Mesodermal cell (in vitro differentiated cells): ENCODE results near the gene KCNJ9.

ENCODE experiments used
- H3K27ac ChIP-seq: 2 replicates; pipeline ENCODE4 v1.7.0; 2013; ENCODE audit warnings: mild to moderate bottlenecking, low read depth, low read length, moderate library complexity; ENCODE audit not compliant: severe bottlenecking
- H3K36me3 ChIP-seq: 2 replicates; pipeline ENCODE4 v1.7.1; 2013; ENCODE audit warnings: mild to moderate bottlenecking, low read length, moderate library complexity; ENCODE audit not compliant: control insufficient read depth, insufficient read depth
- H3K4me1 ChIP-seq: one replicate; pipeline ENCODE4 v1.7.1; 2013; ENCODE audit warnings: mild to moderate bottlenecking, low read length; ENCODE audit not compliant: insufficient read depth, control insufficient read depth, poor library complexity, severe bottlenecking
- H3K4me3 ChIP-seq: 2 replicates; pipeline ENCODE4 v1.7.0; 2013; ENCODE audit warnings: low read length, control low read depth, mild to moderate bottlenecking; ENCODE audit not compliant: insufficient read depth, poor library complexity, severe bottlenecking; ENCODE audit errors: extremely low read depth
- H3K9me3 ChIP-seq: 2 replicates; pipeline ENCODE4 v1.7.1; 2013; ENCODE audit warnings: mild to moderate bottlenecking, low read length, moderate library complexity; ENCODE audit not compliant: control insufficient read depth
- WGBS, 2 experiments: methylation state at CpG; one replicate each; pipeline ENCODE4 v1.1.5; 2013; ENCODE audit warnings: missing lambda C conversion rate in 2 of 2; ENCODE audit not compliant: insufficient coverage in 2 of 2; 5-methylcytosine and 5-hydroxymethylcytosine counted together

The KCNJ9 gene

DNA sequence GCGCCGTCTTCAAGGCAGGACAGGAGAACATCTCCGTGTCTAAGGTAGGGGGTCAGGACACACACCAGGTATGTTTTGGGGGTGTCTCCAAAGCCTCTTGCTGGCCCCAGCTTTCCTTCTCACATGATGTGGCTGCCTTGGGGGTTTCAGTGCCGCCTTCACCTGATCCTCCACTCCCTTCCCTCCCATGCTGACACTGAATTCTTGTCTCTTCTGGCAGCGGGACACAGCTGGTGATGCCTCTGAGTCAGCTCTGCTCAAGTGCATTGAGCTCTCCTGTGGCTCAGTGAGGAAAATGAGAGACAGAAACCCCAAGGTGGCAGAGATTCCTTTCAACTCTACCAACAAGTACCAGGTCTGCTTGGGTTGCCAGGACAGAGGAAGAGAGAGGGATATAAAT is 47.7 kb downstream of the KCNJ9 start:
- Histone ChIP-seq H3K4me3 (no peak overlapping the region), H3K9me3 (no peaks in the 10 kb centered on the region), H3K36me3 (no peaks in the 10 kb centered on the region), H3K27ac (no peak overlapping the region), H3K4me1 (peaks cover 30% of the 10 kb centered on the region)
- WGBS, 2 experiments: 94 to 100% methylated on average over 2 to 5 of the region's 5 CpGs

- Histone ChIP-seq H3K27ac (no peak overlapping the region), H3K36me3 (no peaks in the 10 kb centered on the region), H3K4me3 (no peak overlapping the region), H3K4me1 (peaks cover 26% of the 10 kb centered on the region), H3K9me3 (no peaks in the 10 kb centered on the region)
- 100% methylated on average over 1 of the region's 3 CpGs for WGBS, 2 experiments
These were observed 48.2 kb downstream of the KCNJ9 start for GRCh38 chr1:160129558-160129957.

- Histone ChIP-seq H3K27ac (no peak overlapping the region), H3K4me1 (peaks cover 23% of the 10 kb centered on the region), H3K9me3 (no peaks in the 10 kb centered on the region), H3K4me3 (no peak overlapping the region), H3K36me3 (no peaks in the 10 kb centered on the region)
- 91 to 93% methylated on average over 7 to 11 of the region's 11 CpGs for WGBS, 2 experiments
These were observed 48.6 kb downstream of the KCNJ9 start for GRCh38 chr1:160129966-160130365.

DNA sequence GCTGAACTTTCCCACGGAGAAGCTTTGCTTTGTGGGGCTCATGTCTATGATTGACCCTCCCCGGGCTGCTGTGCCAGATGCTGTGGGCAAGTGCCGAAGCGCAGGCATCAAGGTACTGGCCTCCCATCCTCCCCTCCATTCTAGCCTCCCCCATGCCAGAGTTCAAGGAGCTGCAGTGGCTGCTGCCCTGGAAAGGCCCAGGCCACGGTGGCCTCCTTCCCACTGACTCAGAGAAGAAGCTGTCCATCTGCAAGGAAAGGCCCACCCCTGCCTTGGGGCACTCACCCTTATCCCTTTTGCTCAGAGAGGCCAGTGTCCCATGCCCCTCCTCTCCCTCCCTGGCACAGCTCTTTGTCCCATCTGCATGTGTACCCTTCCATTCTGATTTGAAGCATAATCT is 49.1 kb downstream of the KCNJ9 start:
- Histone ChIP-seq H3K4me3 (no peak overlapping the region), H3K36me3 (no peaks in the 10 kb centered on the region), H3K27ac (no peak overlapping the region), H3K4me1 (peaks cover 17% of the 10 kb centered on the region), H3K9me3 (no peaks in the 10 kb centered on the region)
- WGBS, 2 experiments: 93 to 95% methylated on average over 2 to 5 of the region's 5 CpGs

DNA sequence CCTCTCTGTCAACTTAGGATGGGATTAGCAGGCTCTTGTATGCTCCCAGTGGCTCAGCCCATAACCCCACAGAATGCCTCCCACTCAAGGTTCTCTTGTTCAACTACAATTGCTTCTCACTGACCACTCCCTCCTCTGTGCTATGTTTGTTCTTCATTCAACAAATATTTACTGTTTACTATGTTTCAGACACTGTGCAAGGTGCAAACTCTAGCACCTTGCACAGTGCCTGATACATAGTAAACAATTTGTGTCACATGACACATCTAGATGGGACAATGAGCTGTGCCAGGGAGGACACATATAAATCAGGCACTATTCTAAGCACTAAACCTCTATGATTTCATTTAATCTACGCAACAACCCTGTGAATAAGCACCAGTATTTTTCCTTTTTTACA is 49.6 kb downstream of the KCNJ9 start:
- Histone ChIP-seq H3K4me1 (peaks cover 17% of the 10 kb centered on the region), H3K4me3 (no peak overlapping the region), H3K27ac (no peak overlapping the region), H3K9me3 (no peaks in the 10 kb centered on the region), H3K36me3 (no peaks in the 10 kb centered on the region)
- 100% methylated on average over 1 of the region's 1 CpG; no CpG with 5 or more reads in 1 of the 2 experiments for WGBS, 2 experiments

DNA sequence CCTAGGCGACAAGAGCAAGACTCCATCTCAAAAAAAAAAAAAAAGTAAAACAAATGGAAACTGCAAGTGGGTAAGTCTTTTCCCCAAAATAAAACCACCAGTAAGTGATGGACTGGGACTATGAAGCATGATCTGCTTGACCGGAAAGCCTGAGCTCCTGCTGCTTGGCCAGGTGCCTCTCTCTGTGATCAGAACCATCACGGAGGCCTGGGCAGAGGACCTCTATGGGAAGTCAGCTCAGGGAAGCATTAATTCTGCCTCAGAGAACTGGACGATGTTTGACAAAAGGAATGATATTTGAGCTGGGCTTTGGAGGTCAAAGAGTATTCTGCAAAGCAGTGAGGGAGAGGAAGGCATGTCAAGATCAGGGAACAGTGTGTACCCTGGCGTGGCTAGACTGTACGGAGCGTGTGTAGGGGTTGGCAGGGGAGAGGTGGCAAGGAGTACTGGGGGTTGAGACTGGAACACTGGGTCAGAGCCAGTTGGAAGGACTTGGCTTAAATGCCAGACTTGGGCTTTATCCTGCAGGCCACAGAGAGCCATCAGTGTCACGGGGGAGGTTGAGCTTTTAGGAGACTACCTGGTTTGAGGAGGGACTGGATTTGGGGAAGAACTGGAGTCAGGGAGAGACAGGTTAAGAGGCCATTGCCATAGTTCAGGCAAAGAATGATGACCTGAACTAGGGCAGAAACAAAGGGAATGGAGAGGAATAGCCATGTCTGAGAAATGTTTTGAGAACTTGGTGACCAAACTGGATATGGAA is 50.6 kb downstream of the KCNJ9 start:
- H3K9me3 ChIP-seq: no peaks in the 10 kb centered on the region
- WGBS, 2 experiments: 93 to 94% methylated on average over 6 to 7 of the region's 8 CpGs
- H3K4me3 ChIP-seq: no peak overlapping the region
- H3K36me3 ChIP-seq: no peaks in the 10 kb centered on the region
- H3K27ac ChIP-seq: no peak overlapping the region
- peaks cover 17% of the 10 kb centered on the region for H3K4me1 ChIP-seq

DNA sequence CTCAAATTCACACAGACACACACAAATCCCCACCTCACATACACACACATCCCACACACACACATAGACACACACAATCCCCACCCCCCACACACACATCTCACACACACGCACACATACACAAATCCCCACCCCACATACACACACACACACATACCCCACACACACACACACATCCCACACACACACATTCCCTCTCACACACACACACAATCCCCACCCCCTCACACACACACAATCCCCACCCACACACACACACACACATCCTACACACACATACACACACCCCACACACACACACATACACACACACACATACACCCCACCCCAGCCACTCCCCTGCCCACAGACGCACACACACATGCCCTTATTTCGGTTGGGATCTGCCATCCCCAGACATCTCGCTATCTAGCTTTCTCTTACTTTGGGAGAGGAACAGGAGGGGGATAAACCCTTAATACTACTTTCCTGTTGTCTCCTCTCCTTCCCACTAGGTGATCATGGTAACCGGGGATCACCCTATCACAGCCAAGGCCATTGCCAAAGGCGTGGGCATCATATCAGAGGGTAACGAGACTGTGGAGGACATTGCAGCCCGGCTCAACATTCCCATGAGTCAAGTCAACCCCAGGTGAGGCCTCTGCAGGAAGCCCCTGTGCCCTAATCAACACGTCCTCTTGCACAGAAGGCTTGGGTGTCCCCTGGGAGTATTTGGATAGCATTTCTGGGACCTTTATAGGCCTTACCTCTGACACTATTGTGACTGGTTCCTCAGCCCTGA is 52.8 kb downstream of the KCNJ9 start:
- H3K27ac ChIP-seq: no peak overlapping the region
- peaks cover 3% of the 10 kb centered on the region for H3K4me1 ChIP-seq
- no peaks in the 10 kb centered on the region for H3K36me3 ChIP-seq
- no peak overlapping the region for H3K4me3 ChIP-seq
- WGBS, 2 experiments: 90 to 98% methylated on average over 5 to 9 of the region's 9 CpGs
- no peaks in the 10 kb centered on the region for H3K9me3 ChIP-seq

DNA sequence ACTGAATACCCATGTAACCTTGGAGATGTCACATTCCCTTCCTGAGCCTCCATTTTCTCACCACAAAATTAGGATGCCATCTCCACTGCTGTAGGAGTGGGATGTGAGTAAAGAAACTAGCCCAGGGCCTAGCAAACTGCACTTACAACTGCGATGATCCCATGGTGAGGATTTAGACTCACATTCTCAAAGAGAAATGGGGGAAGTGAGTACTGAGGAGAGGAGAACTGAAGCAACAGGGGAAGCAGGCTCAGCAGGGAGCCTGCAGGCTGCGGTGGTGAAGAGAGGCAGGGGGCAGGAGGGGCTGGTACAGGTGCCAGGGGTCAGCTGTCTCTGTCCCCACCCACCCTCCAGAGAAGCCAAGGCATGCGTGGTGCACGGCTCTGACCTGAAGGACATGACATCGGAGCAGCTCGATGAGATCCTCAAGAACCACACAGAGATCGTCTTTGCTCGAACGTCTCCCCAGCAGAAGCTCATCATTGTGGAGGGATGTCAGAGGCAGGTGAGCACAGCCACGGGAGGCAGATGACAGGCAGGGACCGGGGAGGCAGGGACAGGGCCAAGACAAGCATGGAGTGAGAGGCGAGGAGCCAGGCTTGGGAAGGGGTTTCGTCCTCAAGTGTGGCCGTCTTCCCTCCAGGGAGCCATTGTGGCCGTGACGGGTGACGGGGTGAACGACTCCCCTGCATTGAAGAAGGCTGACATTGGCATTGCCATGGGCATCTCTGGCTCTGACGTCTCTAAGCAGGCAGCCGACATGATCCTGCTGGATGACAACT is 53.6 kb downstream of the KCNJ9 start:
- H3K4me3 ChIP-seq: no peak overlapping the region
- WGBS, 2 experiments: 92 to 93% methylated on average over 17 to 18 of the region's 20 CpGs
- H3K36me3 ChIP-seq: no peaks in the 10 kb centered on the region
- H3K27ac ChIP-seq: no peak overlapping the region
- H3K9me3 ChIP-seq: no peaks in the 10 kb centered on the region
- H3K4me1 ChIP-seq: no peaks in the 10 kb centered on the region

DNA sequence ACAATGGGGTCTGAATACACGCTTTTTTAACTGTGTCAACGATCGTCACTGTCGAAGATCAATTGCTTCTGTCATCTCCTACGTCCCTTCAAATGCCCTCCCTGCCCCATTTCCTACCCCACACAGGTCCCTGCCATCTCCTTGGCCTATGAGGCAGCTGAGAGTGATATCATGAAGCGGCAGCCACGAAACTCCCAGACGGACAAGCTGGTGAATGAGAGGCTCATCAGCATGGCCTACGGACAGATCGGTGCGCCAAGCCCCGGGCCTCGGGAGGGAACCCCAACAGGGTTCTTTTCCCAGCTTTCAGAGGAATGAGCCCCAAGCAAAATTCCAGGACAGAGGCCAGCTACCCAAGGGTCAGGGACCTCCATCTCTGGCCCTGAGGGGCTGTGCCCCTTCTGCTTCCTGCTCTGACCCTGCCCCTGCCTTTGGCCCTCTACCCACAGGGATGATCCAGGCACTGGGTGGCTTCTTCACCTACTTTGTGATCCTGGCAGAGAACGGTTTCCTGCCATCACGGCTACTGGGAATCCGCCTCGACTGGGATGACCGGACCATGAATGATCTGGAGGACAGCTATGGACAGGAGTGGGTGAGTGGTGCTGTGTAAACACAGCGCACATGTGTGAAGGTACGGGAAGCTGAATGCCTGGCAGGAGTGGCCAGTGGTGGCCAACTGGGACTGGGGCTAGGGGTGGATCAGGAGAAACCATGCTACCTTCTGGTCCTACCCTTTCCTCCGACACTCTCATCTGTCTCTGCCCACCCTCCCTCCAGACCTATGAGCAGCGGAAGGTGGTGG is 55.0 kb downstream of the KCNJ9 start:
- Histone ChIP-seq H3K4me1 (no peaks in the 10 kb centered on the region), H3K4me3 (no peak overlapping the region)

DNA sequence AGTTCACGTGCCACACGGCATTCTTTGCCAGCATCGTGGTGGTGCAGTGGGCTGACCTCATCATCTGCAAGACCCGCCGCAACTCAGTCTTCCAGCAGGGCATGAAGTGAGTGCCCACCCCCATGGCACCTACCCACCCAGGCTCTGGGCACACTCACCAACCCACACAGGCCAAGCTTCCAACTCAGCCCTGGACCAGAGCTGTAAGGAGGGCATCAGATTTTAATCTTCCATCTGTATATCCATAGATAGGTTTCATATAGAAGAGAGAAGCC is 55.5 kb downstream of the KCNJ9 start:
- no peak overlapping the region for H3K4me3 ChIP-seq
- no peak overlapping the region for H3K27ac ChIP-seq
- no peaks in the 10 kb centered on the region for H3K36me3 ChIP-seq
- no peaks in the 10 kb centered on the region for H3K4me1 ChIP-seq
- no peaks in the 10 kb centered on the region for H3K9me3 ChIP-seq
- 100% methylated on average over 2 to 3 of the region's 5 CpGs for WGBS, 2 experiments

More for the DNA sequence above, 55.0 kb downstream of the KCNJ9 start:
- Histone ChIP-seq H3K9me3 (no peaks in the 10 kb centered on the region), H3K36me3 (no peaks in the 10 kb centered on the region), H3K27ac (no peak overlapping the region)
- 93 to 95% methylated on average over 19 to 22 of the region's 22 CpGs for WGBS, 2 experiments
